Glutamatergic neuron (in vitro differentiated cells): ENCODE measurements around the gene GRIK5. TPM values are rescaled to one million over a fixed set of nuclear protein-coding genes. Genes with fewer than 3 reads are reported as not detected.
"Not testable (repeated sequence)": the region's sequence is repeated elsewhere in the genome, so short reads cannot be mapped to it uniquely, and the experiment has no call there.

Experiments
- DNase-seq: peaks from one replicate; pipeline ENCODE4 v3.0.0; 2022
- H3K27ac Mint-ChIP-seq: one replicate; pipeline ENCODE4 v1.8.0; 2020; ENCODE audit warnings: mild to moderate bottlenecking, mixed read lengths, inconsistent platforms; ENCODE audit not compliant: unreplicated experiment
- H3K27me3 Mint-ChIP-seq: one replicate; pipeline ENCODE4 v1.8.0; 2020; ENCODE audit warnings: mild to moderate bottlenecking, moderate library complexity, mixed read lengths, inconsistent platforms; ENCODE audit not compliant: unreplicated experiment
- H3K36me3 Mint-ChIP-seq: one replicate; pipeline ENCODE4 v1.8.0; 2020; ENCODE audit warnings: mild to moderate bottlenecking, mixed read lengths, inconsistent platforms; ENCODE audit not compliant: unreplicated experiment
- H3K4me1 Mint-ChIP-seq: one replicate; pipeline ENCODE4 v1.8.0; 2020; ENCODE audit warnings: mild to moderate bottlenecking, low read depth, mixed read lengths, inconsistent platforms; ENCODE audit not compliant: unreplicated experiment
- H3K4me3 Mint-ChIP-seq: one replicate; pipeline ENCODE4 v1.8.0; 2020; ENCODE audit warnings: mild to moderate bottlenecking, mixed read lengths, inconsistent platforms; ENCODE audit not compliant: unreplicated experiment
- H3K9me3 Mint-ChIP-seq: one replicate; pipeline ENCODE4 v1.8.0; 2020; ENCODE audit warnings: mild to moderate bottlenecking, moderate library complexity, mixed read lengths, inconsistent platforms; ENCODE audit not compliant: unreplicated experiment
- CTCF ChIP-seq: fragments of 200-600 bp; sonication (generic); IDR thresholded peaks from one replicate; pipeline ENCODE4 v1.5.0; 2021; ENCODE audit not compliant: partially characterized antibody, unreplicated experiment
- total RNA-seq: library from RNA; stranded (reverse); fragmentation: NEBNext Ultra II Directional; extraction: Animal tissue kit (Norgen Biotek cat#: 25700); gene quantifications from one replicate; pipeline ENCODE4 v1.2.1, GENCODE V29; 2021; ENCODE audit not compliant: unreplicated experiment

Gene GRIK5
- total RNA-seq, 1 donor from 2014 or later: 79.1 TPM

- Mint-ChIP-seq H3K27me3 (peaks cover 9% of the 10 kb centered on the region), H3K4me1 (peaks cover 10% of the 10 kb centered on the region), H3K27ac (peak overlapping the region; percentile 16), H3K9me3 (no peaks in the 10 kb centered on the region), H3K36me3 (peaks cover 12% of the 10 kb centered on the region), H3K4me3 (no peak overlapping the region)
- no peak for TF ChIP-seq CTCF
- no peak for DNase-seq
Observed at GRCh38 chr19:42022616-42023015, 47.4 kb downstream of the GRIK5 start.

- TF ChIP-seq CTCF: no peak
- H3K27me3 Mint-ChIP-seq: peaks cover 9% of the 10 kb centered on the region
- DNase-seq: no peak
- H3K4me1 Mint-ChIP-seq: peaks cover 10% of the 10 kb centered on the region
- H3K9me3 Mint-ChIP-seq: no peaks in the 10 kb centered on the region
- H3K4me3 Mint-ChIP-seq: no peak overlapping the region
- H3K27ac Mint-ChIP-seq: no peak overlapping the region
- H3K36me3 Mint-ChIP-seq: peaks cover 12% of the 10 kb centered on the region
Observed at GRCh38 chr19:42021185-42021584, 48.8 kb downstream of the GRIK5 start.

GRCh38 chr19:42018503-42019193 lies 51.4 kb downstream of the GRIK5 start:
- no peak overlapping the region for H3K4me3 Mint-ChIP-seq
- peaks cover 8% of the 10 kb centered on the region for H3K36me3 Mint-ChIP-seq

GRCh38 chr19:42017040-42017439 lies 53.0 kb downstream of the GRIK5 start:
- H3K4me1 Mint-ChIP-seq: peaks cover 4% of the 10 kb centered on the region
- no peak overlapping the region for H3K27ac Mint-ChIP-seq
- H3K36me3 Mint-ChIP-seq: no peaks in the 10 kb centered on the region
- no peaks in the 10 kb centered on the region for H3K9me3 Mint-ChIP-seq
- H3K4me3 Mint-ChIP-seq: no peak overlapping the region
- TF ChIP-seq CTCF: no peak
- H3K27me3 Mint-ChIP-seq: peaks cover 2% of the 10 kb centered on the region
- no peak for DNase-seq

More at GRCh38 chr19:42018503-42019193, 51.4 kb downstream of the GRIK5 start:
- Mint-ChIP-seq H3K27ac (no peak overlapping the region), H3K4me1 (peaks cover 6% of the 10 kb centered on the region), H3K9me3 (no peaks in the 10 kb centered on the region), H3K27me3 (peaks cover 3% of the 10 kb centered on the region)
- no peak for DNase-seq
- no peak for TF ChIP-seq CTCF

- not testable (repeated sequence) for H3K4me3 Mint-ChIP-seq, H3K27ac Mint-ChIP-seq, H3K36me3 Mint-ChIP-seq, H3K27me3 Mint-ChIP-seq, DNase-seq, H3K9me3 Mint-ChIP-seq
- H3K4me1 Mint-ChIP-seq: peaks cover 10% of the 10 kb centered on the region
Observed at GRCh38 chr19:42012747-42013146, 57.3 kb downstream of the GRIK5 start.
